GM11168 (cell line): ENCODE results near the gene DAAM2.

Experiments
- in situ Hi-C: fragments of 300-500 bp; cut with MboI; formaldehyde crosslinking; loops from one replicate; pipeline ENCODE4 v1.12.0; 2022; ENCODE audit warnings: low sequenced_read_pairs; ENCODE audit not compliant: unreplicated experiment

The DAAM2 gene

DNA sequence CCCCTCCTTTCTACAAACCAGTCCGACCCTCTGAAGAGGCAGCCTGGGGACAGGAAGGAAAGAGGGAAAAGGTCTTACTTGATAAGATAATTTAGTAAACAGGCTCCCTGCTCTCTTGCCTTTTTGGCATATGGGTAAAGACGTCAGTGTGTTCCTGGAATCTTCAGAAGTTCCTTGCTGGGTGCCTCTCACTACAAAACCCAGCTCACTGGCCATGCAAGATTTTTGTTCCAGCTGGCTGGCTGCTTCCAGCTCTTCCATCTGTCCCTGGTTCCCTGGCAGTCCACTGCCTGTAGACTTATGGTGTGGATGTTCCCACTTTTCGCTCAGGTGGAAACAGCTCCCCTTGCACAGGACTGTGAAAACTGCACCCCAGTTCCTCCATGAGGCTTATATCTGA is 84.7 kb downstream of the DAAM2 start:
- in situ Hi-C loops: no loop called here

- in situ Hi-C loops: no loop called here
Measured at GRCh38 chr6:39879535-39879934, 87.4 kb downstream of the DAAM2 start.

DNA sequence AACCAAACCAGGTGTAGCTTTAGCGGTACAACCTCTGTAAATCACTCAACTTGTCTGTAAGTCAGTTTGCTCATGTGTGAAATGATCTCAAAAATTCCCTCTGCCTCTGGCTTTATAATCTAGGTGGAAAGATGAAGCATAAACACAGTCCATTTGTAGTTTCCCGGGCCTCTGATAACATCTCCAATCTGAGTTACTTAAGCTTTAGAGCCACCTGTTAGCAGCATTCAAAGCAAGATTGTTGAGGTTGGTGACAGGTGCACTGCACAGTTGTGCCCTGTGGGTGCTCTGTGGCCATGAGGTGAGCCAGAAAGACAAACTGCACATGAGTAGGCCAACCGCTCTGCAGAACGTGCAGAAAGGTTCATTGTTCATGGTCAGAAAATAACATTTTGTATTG is 88.4 kb downstream of the DAAM2 start:
- in situ Hi-C loops: no loop called here

- in situ Hi-C loops: no loop called here
Measured at GRCh38 chr6:39881851-39882530, 89.8 kb downstream of the DAAM2 start.

DNA sequence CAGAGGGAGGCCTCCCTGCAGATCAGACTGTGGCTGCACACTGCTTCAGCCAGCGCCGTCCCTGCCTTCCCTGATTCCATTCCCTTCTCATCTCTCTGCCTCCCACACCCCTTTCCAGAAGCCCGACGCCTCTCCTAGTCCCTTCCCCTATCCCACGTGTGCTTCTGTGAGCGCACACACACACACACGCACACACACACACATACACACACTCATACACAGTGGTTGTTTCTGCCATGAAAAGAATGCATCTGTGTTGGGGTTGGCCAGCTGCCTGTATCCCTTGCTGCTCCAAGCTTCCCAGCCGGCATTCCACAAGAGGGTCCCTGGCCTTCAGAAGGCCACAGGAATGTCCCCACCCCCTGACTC is 90.3 kb downstream of the DAAM2 start:
- in situ Hi-C loops: no loop called here

DNA sequence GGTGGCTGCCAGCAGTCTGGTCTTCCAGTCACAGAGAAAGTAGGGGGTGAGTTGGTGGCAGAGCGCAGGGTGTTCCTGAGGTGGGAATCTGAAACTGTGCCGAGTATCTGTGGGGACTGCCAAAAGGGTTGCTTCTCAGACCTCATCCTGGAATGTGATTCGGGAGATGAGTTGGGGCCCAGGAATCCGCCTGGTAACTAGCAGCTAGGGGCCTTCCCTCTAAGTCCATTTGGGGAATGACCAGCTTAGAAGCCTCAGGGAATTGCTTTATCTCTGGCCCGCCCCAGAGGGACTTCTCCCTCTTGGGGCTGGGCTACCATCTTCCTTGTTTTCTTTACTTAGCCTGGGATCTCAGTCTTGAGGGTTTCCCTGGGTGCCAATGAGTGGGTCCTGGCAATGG is 92.5 kb downstream of the DAAM2 start:
- in situ Hi-C loops: no loop called here

DNA sequence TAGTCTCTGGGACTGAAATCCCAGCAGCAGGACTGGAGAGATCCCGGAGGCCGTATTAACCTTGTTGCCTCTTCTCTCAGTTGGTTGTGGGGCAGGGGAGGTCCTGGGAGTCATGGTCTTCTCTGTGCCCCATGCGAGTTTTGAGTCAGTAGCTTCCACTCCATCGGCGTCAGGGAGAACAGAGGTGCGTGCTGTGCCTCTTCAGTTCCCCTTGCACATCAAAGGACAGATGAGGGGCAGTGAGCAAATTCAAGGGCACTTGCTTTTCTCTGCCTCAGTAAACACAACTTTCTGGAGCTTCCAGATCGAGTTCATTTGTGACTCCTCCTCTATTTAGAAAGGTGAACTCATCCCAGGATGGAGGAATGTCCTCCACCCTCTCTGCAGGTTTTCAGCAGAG is 93.5 kb downstream of the DAAM2 start:
- in situ Hi-C loops: no loop called here

GRCh38 chr6:39886871-39887270 is 94.7 kb downstream of the DAAM2 start:
- in situ Hi-C loops: no loop called here

DNA sequence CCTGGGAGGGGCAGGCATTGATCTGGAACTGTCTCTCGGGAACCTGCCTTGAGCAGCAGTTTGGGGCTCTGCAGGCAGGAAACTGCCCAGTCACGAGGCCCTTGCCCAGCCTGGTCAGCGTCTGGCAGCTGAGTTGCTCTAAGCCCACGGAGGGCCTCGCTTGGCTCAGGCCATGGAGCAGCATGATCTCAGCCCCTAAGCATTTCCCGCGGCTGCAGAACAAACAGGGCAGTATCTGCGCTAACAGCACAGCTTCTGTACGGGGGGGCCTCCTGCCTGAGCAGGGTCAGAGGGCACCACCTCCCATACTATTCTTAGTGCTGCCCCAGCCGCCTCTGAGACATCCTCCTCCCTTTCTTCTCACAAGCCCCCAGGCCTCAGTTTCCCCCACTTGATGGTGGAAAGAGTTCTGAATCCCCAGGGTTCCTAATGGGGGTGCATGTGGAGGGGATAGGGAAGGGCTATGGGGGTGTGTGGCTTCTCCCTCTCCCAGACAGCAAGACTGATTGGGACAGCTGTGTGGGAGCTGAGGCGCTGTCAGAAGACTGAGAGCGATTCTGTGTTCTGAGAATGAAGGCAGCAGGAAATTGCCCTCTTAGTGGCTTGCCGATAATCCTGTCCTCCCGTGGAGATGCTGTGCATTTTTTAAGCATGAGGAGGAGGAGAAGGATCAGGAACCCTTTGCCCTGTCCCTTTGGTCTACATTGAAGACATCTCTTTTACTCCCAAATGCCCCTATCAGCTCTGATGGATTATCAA is 95.7 kb downstream of the DAAM2 start:
- in situ Hi-C loops: no loop called here

DNA sequence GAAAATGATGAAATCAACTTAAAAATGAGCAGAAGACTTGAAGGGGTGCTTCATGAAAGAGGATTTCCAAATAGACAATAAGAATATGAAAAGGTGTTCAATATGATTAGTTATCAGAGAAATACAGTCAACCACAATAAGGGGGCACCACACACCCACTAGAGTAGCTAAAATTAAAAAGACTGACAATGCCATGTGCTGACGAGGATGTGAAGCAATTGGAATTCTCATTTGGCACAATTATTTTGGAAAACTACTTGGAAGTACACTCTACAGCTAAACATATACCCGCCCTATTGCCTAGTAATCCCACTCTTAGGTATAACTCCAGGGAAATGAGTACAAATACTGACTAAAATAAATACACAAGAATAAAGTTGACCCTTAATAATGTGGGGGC is 97.1 kb downstream of the DAAM2 start:
- in situ Hi-C loops: no loop called here

- in situ Hi-C loops: no loop called here
Measured at GRCh38 chr6:39891353-39891752, 99.2 kb downstream of the DAAM2 start.

GRCh38 chr6:39891976-39892375 is 99.8 kb downstream of the DAAM2 start:
- in situ Hi-C loops: no loop called here

DNA sequence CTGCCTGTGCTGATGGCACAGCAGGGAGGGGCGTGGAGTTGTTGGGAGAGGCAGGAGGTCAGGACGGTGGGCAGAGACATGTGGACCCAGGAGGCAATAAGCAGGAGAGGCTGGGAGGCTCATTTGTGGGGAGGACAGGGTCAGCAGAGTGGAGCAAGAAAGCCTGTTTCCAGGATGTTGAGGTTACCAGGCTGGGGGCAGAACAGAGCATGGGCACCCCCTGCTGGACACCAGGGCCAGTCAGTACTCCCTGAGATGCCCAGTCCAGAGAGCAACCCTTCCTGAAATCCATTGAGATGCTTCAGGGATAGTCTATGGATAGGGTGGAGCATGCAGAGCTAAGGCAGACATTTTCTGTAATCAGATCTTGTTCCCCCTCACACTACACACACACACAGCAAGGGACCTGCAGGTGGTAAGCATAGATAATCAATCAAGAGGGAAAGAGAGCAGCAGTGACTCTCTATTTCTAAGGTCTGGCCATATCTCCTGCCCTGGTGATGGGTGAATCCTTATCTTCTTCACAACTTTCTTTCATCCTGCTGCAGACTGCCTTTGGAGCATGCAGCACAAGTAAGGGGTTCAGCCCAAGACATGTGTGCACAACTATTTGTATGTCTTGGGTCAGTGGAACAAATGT is 100.4 kb downstream of the DAAM2 start:
- in situ Hi-C loops: no loop called here

GRCh38 chr6:39893286-39893685 is 101.1 kb downstream of the DAAM2 start:
- in situ Hi-C loops: no loop called here

GRCh38 chr6:39896701-39897100 is 104.5 kb downstream of the DAAM2 start:
- in situ Hi-C loops: no loop called here

- in situ Hi-C loops: no loop called here
Measured at GRCh38 chr6:39897698-39898097, 105.5 kb downstream of the DAAM2 start.

- in situ Hi-C loops: no loop called here
Measured at GRCh38 chr6:39898625-39899024, 106.4 kb downstream of the DAAM2 start.

- in situ Hi-C loops: no loop called here
Measured at GRCh38 chr6:39899554-39900295, 107.5 kb downstream of the DAAM2 start.

- in situ Hi-C loops: no loop called here
Measured at GRCh38 chr6:39901116-39901655, 109.0 kb downstream of the DAAM2 start.

GRCh38 chr6:39901670-39902069 is 109.5 kb downstream of the DAAM2 start:
- in situ Hi-C loops: no loop called here

DNA sequence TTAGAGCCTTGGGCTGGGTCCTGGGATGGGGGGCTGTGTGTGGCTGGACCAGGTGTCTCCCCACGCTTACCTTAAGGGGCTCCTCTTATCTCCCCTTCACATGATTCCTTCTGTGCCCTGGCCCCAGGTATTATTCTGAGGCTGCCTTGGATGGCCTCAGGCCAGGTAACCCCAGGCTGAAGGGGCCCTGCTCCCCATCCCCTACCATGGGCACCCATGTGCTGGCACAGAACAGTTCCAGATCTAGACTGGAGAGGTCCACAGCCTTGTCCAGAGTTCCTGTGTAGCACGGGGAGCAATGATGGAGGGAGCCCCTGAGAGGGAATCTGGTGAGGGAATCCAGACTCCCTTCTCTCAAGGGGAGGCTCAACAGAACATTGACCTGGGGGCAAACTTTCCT is 110.0 kb downstream of the DAAM2 start:
- in situ Hi-C loops: no loop called here
